T-helper 17 cell (primary cell): ENCODE measurements around the gene NPIPA5. TPM values are rescaled to one million over a fixed set of nuclear protein-coding genes. Genes with fewer than 3 reads are reported as not detected.
"Not testable (repeated sequence)": the region's sequence is repeated elsewhere in the genome, so short reads cannot be mapped to it uniquely, and the experiment has no call there.

Experiments used
- ATAC-seq: fragments of 150-1000 bp; cut with Tn5 transposase; 2 replicates; pipeline ENCODE4 v1.10.0; 2021; ENCODE audit warnings: mild to moderate bottlenecking, moderate library complexity
- DNase-seq, 3 donors: peaks; one replicate each; pipeline versions ENCODE4 v3.0.0 to v3.0.0-alpha.2; 2020 to 2021
- H3K9me3 ChIP-seq: one replicate; pipeline ENCODE4 v1.7.0; 2013; ENCODE audit warnings: low read length, mild to moderate bottlenecking; ENCODE audit not compliant: control insufficient read depth, poor library complexity, severe bottlenecking
- H3K27ac Mint-ChIP-seq: one replicate; pipeline ENCODE4 v1.8.0; 2022; ENCODE audit warnings: mild to moderate bottlenecking, moderate library complexity, mixed read lengths
- H3K27me3 Mint-ChIP-seq: one replicate; pipeline ENCODE4 v1.8.0; 2022; ENCODE audit warnings: mixed read lengths
- H3K36me3 Mint-ChIP-seq: one replicate; pipeline ENCODE4 v1.8.0; 2022; ENCODE audit warnings: low read depth, mixed read lengths
- H3K4me1 Mint-ChIP-seq: one replicate; pipeline ENCODE4 v1.8.0; 2022; ENCODE audit warnings: mild to moderate bottlenecking, mixed read lengths
- H3K4me3 Mint-ChIP-seq: one replicate; pipeline ENCODE4 v1.8.0; 2022; ENCODE audit warnings: mild to moderate bottlenecking, moderate library complexity, mixed read lengths
- total RNA-seq, 4 donors: library from RNA in 2 of 4; stranded (reverse) in 2 of 4; gene quantifications; one replicate each; pipeline ENCODE4 v1.2.3 and lab custom pipeline; 2022 to 2026

Gene NPIPA5
- total RNA-seq, 2 donors from 2014 or later, result 12.3 to 13.9 TPM

DNA sequence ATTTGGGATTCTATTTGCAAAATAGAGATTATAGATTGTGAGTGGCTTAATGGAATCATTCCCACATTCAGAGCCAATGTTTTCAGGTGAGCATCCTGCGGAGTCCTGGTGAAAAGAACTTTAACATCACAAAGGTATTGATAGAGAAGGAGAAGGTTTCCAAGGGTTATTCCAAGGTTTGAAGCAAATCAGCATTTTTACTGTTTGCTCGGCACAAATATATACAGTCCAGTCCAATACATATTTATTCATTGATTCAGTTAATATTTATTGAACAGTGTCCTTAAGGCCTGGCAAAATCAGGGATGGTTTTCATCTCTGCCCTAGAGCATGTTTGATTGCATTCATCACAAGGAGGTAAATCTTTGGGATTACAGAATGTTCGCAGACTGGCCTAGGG lies 23.9 kb upstream of the NPIPA5 start:
- Mint-ChIP-seq H3K27me3 (peaks cover 13% of the 10 kb centered on the region), H3K4me3 (no peak overlapping the region), H3K4me1 (no peaks in the 10 kb centered on the region), H3K36me3 (no peaks in the 10 kb centered on the region), H3K27ac (no peak overlapping the region)
- no peak for DNase-seq
- no peaks in the 10 kb centered on the region for H3K9me3 ChIP-seq
- ATAC-seq, result no peak

DNA sequence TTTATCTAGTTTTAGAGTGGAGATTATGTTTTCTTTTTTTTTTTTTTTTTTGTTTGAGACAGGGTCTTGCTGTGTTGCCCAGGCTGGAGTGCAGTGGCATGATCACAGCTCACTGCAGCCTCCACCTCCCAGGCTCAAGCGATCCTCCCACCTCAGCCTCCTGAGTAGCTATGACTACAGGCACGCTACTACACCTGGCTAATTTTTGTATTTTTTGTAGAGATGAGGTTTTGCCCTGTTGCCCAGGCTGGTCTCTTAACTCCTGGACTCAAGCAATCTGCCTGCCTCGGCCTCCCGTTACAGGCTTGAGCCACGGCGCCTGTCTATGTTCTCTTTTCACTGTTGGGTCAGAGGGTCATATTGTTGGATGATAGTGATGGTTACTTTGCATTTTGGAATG lies 22.2 kb upstream of the NPIPA5 start:
- peaks cover 21% of the 10 kb centered on the region for H3K27me3 Mint-ChIP-seq
- not testable (repeated sequence) for H3K36me3 Mint-ChIP-seq, H3K4me1 Mint-ChIP-seq, H3K9me3 ChIP-seq, DNase-seq, H3K4me3 Mint-ChIP-seq, H3K27ac Mint-ChIP-seq, ATAC-seq

DNA sequence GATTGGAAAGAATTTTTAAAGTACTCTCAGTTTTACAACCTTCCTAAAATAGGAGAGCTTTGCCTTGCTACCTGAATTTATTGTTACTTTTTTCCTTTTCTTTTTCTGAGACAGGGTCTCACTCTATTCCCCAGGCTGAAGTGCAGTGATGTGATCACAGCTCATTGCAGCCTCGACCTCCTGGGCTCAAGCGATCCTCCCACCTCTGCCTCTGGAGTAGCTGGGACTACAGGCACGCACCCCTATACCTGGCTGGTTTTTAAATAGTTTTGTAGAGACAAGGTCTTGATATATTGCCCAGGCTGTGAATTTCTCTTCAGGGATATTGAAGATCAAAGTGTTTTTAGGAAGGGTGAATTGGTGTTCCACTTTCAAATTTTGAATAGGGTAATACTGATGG lies 21.2 kb upstream of the NPIPA5 start:
- Mint-ChIP-seq H3K27ac (no peak overlapping the region), H3K4me3 (no peak overlapping the region), H3K27me3 (peaks cover 30% of the 10 kb centered on the region), H3K36me3 (no peaks in the 10 kb centered on the region), H3K4me1 (no peaks in the 10 kb centered on the region)
- DNase-seq (no peak), ATAC-seq (no peak)
- H3K9me3 ChIP-seq, result no peaks in the 10 kb centered on the region

GRCh38 chr16:15398618-15399316 lies 20.7 kb upstream of the NPIPA5 start:
- Mint-ChIP-seq H3K4me1 (no peaks in the 10 kb centered on the region), H3K27me3 (peaks cover 35% of the 10 kb centered on the region), H3K4me3 (no peak overlapping the region), H3K27ac (no peak overlapping the region), H3K36me3 (no peaks in the 10 kb centered on the region)
- H3K9me3 ChIP-seq, result no peaks in the 10 kb centered on the region
- DNase-seq, result no peak
- no peak for ATAC-seq

GRCh38 chr16:15396948-15397594 lies 19.0 kb upstream of the NPIPA5 start:
- no peaks in the 10 kb centered on the region for H3K9me3 ChIP-seq
- H3K4me1 Mint-ChIP-seq, result no peaks in the 10 kb centered on the region
- H3K27ac Mint-ChIP-seq, result no peak overlapping the region
- no peak for ATAC-seq
- H3K36me3 Mint-ChIP-seq, result peaks cover 2% of the 10 kb centered on the region
- peaks cover 35% of the 10 kb centered on the region for H3K27me3 Mint-ChIP-seq
- no peak for DNase-seq
- H3K4me3 Mint-ChIP-seq, result no peak overlapping the region

DNA sequence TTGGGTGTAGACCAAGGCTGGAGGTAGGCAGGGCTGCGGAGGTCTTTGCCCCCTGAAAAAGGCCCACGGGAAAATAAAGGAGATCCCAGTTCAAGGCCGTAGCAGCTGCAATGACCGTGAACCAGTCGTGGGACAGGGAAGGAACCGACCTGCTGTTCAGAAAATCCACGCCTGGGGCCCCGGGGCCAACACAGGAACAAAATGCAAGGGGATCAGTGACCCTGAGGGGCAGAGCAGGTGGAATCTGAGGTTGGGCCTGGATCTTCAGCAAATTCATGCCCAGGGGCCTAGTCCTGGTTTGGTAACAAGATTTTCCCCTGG lies 18.4 kb upstream of the NPIPA5 start:
- H3K36me3 Mint-ChIP-seq, H3K9me3 ChIP-seq, H3K4me1 Mint-ChIP-seq, H3K27ac Mint-ChIP-seq, H3K4me3 Mint-ChIP-seq, DNase-seq, ATAC-seq: not testable (repeated sequence)
- H3K27me3 Mint-ChIP-seq, result peaks cover 39% of the 10 kb centered on the region

- H3K36me3 Mint-ChIP-seq, H3K9me3 ChIP-seq, H3K4me3 Mint-ChIP-seq, ATAC-seq, H3K4me1 Mint-ChIP-seq, H3K27ac Mint-ChIP-seq, DNase-seq: not testable (repeated sequence)
- peaks cover 44% of the 10 kb centered on the region for H3K27me3 Mint-ChIP-seq
Measured at GRCh38 chr16:15395631-15396508, 17.8 kb upstream of the NPIPA5 start, which contains the start of gene MPV17L. TSS of gene MPV17L (plus strand) at chr16:15395754. CDS start at chr16:15395898, 144 bp downstream.

DNA sequence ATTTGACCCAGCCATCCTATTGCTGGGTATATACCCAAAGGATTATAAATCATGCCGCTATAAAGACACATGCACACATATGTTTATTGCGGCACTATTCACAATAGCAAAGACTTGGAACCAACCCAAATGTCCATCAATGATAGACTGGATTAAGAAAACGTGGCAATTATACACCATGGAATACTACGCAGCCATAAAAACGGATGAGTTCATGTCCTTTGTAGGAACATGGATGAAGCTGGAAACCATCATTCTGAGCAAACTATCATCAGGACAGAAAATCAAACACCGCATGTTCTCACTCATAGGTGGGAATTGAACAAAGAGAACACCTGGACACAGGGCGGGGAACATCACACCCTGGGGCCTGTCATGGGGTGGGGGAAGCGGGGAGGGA lies 14.9 kb upstream of the NPIPA5 start:
- not testable (repeated sequence) for H3K4me3 Mint-ChIP-seq, DNase-seq, H3K4me1 Mint-ChIP-seq, H3K36me3 Mint-ChIP-seq, H3K27ac Mint-ChIP-seq, H3K9me3 ChIP-seq, ATAC-seq
- peaks cover 41% of the 10 kb centered on the region for H3K27me3 Mint-ChIP-seq

DNA sequence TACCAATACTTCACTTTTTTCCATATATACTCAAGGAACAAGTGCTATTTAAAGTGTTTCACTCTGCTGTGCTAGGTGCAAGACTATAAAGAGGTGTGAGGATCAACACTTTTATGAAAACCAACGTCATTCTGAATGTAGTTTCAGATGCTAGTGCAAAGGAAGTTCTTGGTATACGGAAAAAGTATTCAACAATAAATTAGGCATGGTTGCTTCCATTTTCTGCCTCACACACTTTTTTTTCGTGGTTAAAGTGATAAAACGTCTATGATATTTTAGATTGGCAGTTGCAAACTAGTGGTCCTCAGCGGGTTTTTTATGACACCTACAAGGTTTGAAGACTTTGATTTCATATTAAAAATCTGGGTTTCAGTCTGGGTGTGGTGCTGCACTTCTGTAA lies 11.8 kb upstream of the NPIPA5 start:
- H3K27ac Mint-ChIP-seq, H3K4me3 Mint-ChIP-seq, H3K9me3 ChIP-seq, H3K4me1 Mint-ChIP-seq, ATAC-seq, H3K36me3 Mint-ChIP-seq, DNase-seq: not testable (repeated sequence)
- H3K27me3 Mint-ChIP-seq, result peaks cover 30% of the 10 kb centered on the region

GRCh38 chr16:15388060-15388459 lies 10.0 kb upstream of the NPIPA5 start:
- peaks cover 19% of the 10 kb centered on the region for H3K27me3 Mint-ChIP-seq
- H3K4me1 Mint-ChIP-seq, H3K9me3 ChIP-seq, H3K27ac Mint-ChIP-seq, H3K36me3 Mint-ChIP-seq, DNase-seq, H3K4me3 Mint-ChIP-seq, ATAC-seq: not testable (repeated sequence)

GRCh38 chr16:15382810-15383209 lies 4.7 kb upstream of the NPIPA5 start:
- ATAC-seq, H3K4me3 Mint-ChIP-seq, H3K36me3 Mint-ChIP-seq, H3K4me1 Mint-ChIP-seq, H3K27ac Mint-ChIP-seq, H3K27me3 Mint-ChIP-seq, H3K9me3 ChIP-seq, DNase-seq: not testable (repeated sequence)

DNA sequence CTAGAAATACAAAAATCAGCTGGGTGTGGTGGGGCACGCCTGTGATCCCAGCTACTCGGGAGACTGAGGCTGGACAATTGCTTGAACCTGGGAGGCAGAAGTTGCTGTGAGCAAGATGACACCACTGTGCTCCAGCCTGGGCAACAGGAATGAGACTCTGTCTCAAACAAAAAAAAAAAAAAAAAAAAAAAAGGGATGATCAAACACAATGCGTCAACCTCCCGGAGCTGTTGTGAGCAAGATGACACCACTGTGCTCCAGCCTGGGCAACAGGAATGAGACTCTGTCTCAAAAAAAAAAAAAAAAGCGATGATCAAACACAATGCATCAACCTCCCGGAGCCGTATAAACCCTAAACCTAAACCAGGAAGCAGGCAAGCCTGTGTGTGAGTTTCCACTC lies 20.6 kb downstream of the NPIPA5 start:
- not testable (repeated sequence) for H3K36me3 Mint-ChIP-seq, DNase-seq, ATAC-seq, H3K27me3 Mint-ChIP-seq, H3K4me1 Mint-ChIP-seq, H3K9me3 ChIP-seq, H3K27ac Mint-ChIP-seq, H3K4me3 Mint-ChIP-seq

DNA sequence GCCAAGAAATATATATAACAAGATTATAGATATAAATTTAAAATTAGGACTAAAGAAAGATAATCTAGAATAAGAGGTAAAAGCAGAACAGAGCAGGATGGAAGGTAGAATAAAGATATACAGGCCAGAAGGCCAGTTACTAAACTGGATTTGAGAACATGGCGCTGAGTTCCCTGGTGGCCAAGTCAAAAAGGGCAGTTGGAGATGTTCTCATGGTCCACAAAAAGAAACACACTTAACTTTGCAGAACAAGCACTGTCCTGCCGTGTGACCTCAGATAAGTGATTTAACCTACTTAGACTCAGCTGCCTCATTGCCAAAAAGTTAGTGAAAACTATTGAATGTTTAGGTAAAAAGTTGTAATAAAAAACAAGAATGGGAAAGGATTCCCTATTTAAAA lies 23.2 kb downstream of the NPIPA5 start:
- not testable (repeated sequence) for ATAC-seq, H3K36me3 Mint-ChIP-seq, H3K4me3 Mint-ChIP-seq, H3K27ac Mint-ChIP-seq, DNase-seq, H3K4me1 Mint-ChIP-seq, H3K9me3 ChIP-seq, H3K27me3 Mint-ChIP-seq
